ENCODE measurements around the gene UBE2N.

GRCh38 chr12:93413064-93413463, 28.7 kb downstream of the UBE2N start:
- TF ChIP-seq CTCF (conservative IDR thresholded peaks at IDR 0.05) (no peak), EZH2 (IDR thresholded peaks at IDR 0.05; ENCODE audit: low read depth) (no peak)

Data from PC-9 (cell line).